SJSA1 (cell line): ENCODE measurements around the gene KDM2B. TPM values are rescaled to one million over a fixed set of nuclear protein-coding genes. Genes with fewer than 3 reads are reported as not detected.

Experiments used
- DNase-seq, 2 experiments: peaks; one replicate each; pipeline ENCODE4 v3.0.0-alpha.2; 2015 to 2020; ENCODE audit warnings: low spot score in 2 of 2, low read depth in 1 of 2
- H3K27ac ChIP-seq: fragments of 250-450 bp; sonication (Bioruptor Pico); 2 replicates; pipeline ENCODE4 v1.5.1; 2020; ENCODE audit warnings: mild to moderate bottlenecking, moderate library complexity
- H3K27me3 ChIP-seq: fragments of 250-450 bp; sonication (Bioruptor Pico); replicated peaks from 2 replicates; pipeline ENCODE4 v1.5.1; 2020; ENCODE audit warnings: mild to moderate bottlenecking, moderate library complexity
- H3K36me3 ChIP-seq: fragments of 250-450 bp; sonication (Bioruptor Pico); 2 replicates; pipeline ENCODE4 v1.5.1; 2020; ENCODE audit warnings: mild to moderate bottlenecking
- H3K4me1 ChIP-seq: fragments of 250-450 bp; sonication (Bioruptor Pico); replicated peaks from 2 replicates; pipeline ENCODE4 v1.6.1; 2021; ENCODE audit warnings: mild to moderate bottlenecking
- H3K4me3 ChIP-seq: fragments of 250-450 bp; sonication (Bioruptor Pico); 2 replicates; pipeline ENCODE4 v1.5.1; 2020; ENCODE audit warnings: mild to moderate bottlenecking
- H3K9me3 ChIP-seq: fragments of 250-450 bp; sonication (Bioruptor Pico); replicated peaks from 2 replicates; pipeline ENCODE4 v1.5.1; 2020; ENCODE audit warnings: mild to moderate bottlenecking
- total RNA-seq: library from RNA; depleted of rRNA; stranded (reverse); fragments of >200 nt; shearing (Covaris generic); gene quantifications from 2 replicates; pipeline ENCODE4 v1.2.3, GENCODE V29; 2014

The KDM2B gene
- total RNA-seq, 1 experiment from 2014 or later, result 22.0 TPM

DNA sequence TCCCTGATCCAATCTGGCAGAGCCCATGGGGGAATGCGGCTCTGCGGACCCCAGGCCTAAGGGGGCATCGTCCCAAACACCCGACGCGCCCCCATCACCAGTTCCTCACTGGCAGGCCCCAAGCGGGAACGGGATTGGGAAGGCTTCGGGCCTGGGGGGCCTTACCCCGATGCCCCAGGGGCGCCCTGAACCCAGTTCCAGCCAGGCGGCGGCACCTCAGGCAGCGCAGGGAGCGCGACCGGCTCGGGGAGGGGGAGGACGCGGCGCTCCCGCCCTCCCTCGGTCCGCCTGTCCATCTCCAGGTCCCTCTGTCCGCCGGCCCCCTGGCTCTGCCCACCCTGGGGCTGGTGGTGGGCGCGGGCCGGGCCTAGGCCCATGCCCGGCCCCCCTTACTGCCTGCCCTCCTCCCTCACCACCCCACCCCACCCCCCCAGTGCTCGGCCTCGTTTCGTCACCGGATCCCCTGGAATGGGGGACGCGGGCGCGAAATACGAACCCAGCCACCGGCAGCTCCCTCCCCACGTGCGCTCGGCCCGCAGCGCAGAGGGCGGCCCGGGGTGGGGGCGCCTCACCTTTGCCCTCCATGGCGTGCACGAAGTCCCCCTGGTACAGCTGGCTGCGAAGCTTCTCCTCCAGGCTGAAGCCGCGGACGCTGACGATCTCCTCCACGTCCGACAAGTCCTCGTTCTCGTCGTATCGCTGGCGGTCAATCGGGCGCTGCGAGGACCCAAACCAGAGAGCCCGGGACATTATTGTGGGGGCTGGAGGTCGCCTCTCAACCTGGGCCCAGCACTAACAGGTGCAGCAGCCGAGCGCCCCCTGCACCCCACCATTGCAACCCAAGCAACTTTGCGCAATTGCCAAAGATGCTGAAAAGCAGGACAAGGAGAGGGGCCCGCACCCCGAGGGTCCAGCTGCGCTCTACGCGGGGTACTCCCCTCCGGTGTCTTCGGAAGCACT, 2.3 kb downstream of the KDM2B start:
- H3K36me3 ChIP-seq, result peaks cover 26% of the 10 kb centered on the region
- no peak for DNase-seq
- H3K27ac ChIP-seq, result peak overlapping the region; percentile 90
- peak overlapping the region; percentile 49 for H3K4me3 ChIP-seq
- H3K27me3 ChIP-seq, result no peaks in the 10 kb centered on the region
- no peaks in the 10 kb centered on the region for H3K9me3 ChIP-seq
- peaks cover 60% of the 10 kb centered on the region for H3K4me1 ChIP-seq

DNA sequence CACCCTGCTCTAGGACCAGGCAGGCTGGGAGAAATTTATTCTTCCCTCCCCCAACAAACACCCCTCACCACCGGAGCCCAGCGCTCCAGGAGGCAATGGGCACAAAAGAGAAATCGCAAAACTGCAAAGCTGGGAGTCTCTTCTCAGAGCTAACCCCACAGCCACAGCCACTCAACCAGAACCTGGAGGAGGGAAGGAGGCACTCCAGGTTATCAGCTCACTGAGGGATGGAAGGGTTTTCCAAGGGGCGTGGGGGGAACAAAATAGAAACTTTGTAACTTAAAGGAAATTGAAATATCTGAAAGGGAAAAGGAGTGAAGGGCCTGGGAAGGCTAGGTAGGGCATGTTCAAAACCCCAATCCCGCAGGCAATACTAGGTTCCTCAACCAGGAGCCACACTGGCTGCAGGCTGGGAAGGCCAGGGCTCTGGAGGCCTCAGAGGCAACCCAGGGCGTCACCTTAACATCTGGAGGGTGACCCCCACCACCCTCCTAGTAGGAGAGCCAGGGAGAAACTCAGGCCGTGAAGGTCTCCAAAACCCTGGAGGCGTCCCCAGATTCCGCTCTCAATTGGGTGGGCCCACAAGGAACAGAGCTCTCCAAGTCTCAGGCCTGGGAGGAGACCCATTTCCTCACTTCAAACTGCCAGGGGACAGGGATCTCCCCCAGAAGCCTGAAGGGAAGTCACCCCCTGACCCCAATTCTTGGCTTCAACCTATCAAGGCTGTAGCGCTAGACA, 3.2 kb downstream of the KDM2B start:
- 0 out of 2 replicates have a peak overlapping the region, but pooled peaks have one; percentile 2 for H3K4me3 ChIP-seq

DNA sequence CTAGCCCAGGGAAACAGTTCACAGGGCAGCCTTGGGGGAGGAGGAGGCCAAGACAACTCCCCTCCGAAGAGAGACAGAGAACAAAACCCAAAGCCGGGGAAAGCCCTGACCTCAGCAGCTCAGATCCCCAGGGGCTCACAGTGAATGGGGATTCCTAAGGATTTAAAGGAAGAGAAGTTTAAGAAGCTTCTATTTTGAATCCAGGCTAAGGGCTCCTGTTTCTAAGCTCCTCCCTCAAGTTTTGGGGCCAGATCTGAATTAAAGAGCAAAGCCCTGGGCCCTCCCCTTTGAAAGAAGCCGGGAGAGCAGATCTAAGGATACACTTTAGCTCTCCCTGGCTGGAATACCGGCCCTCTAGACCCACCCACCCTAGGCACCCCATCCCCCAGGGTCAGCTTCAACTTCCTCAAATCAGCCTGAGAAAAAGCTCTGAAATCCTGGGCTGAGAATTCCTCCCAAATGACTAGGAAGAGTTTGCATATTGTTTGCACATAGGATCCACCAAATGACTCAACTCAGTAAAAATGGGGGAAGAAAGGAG, 3.9 kb downstream of the KDM2B start:
- Histone ChIP-seq H3K27ac (peak overlapping the region; percentile 90), H3K4me3 (no peak overlapping the region)
- peak; percentile 83 to 86 for DNase-seq

More for the DNA sequence above, 3.2 kb downstream of the KDM2B start:
- H3K27me3 ChIP-seq, result no peaks in the 10 kb centered on the region
- DNase-seq, result no peak
- H3K4me1 ChIP-seq, result peaks cover 54% of the 10 kb centered on the region
- H3K9me3 ChIP-seq, result no peaks in the 10 kb centered on the region
- peak overlapping the region; percentile 90 for H3K27ac ChIP-seq
- peaks cover 26% of the 10 kb centered on the region for H3K36me3 ChIP-seq

DNA sequence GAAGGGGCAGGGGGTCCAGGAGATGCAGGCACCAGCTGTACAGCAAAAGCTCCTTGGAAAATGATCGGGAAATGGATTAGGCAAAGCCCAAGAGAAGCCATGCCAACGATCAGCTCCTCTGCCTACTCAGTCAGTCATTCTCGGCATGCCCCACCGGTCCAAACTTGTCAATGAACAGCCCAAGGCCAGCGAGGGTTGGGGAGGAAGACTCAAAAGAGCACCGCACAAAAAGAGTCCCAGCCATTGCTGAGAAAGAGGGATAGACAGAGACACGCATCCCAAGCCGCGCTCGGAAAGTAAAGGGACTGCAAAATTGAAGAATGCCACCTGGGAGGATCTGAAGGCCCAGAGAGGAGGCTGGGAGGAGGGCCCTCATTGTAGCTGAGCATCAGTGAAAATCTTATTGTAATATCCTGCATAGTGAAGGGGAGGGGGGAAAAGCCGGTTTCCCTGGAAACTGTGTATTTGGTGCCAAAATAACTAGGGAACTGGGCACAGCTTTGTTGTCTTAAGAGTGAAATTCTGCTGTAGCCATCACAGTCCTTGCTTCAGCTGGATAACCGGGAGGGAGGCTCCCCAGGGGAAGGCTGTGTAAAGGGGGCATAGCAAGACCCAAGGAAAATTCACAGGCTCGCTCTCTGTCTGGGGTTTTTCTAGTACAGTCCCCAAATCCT, 4.7 kb downstream of the KDM2B start:
- Histone ChIP-seq H3K4me3 (no peak overlapping the region), H3K27me3 (no peaks in the 10 kb centered on the region), H3K9me3 (no peaks in the 10 kb centered on the region), H3K27ac (peak overlapping the region; percentile 90), H3K4me1 (peaks cover 40% of the 10 kb centered on the region), H3K36me3 (peaks cover 32% of the 10 kb centered on the region)
- peak in 1 of 2 experiments; percentile 12 for DNase-seq

More for the DNA sequence above, 3.9 kb downstream of the KDM2B start:
- peaks cover 26% of the 10 kb centered on the region for H3K36me3 ChIP-seq
- no peaks in the 10 kb centered on the region for H3K9me3 ChIP-seq
- H3K4me1 ChIP-seq, result peaks cover 48% of the 10 kb centered on the region
- no peaks in the 10 kb centered on the region for H3K27me3 ChIP-seq

DNA sequence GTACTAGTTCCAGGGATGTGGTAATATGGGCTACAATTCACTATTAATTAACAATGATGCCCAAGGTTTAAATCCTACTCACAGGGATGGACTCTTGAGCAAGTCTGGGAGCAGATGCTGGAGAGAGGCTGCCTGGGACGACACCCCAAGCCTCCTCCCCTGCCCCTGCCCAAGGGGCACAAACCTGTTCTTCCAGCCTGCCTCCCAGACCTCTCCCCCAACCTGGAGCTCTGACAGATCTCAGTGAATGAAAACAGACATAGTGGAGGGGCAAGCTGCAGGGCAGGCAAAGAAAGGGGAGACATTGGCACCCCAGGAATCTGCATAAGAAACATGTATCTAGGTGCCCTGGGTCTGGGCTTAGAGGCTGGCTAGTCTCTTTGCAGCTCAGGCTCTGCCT, 5.8 kb downstream of the KDM2B start:
- Histone ChIP-seq H3K9me3 (no peaks in the 10 kb centered on the region), H3K27me3 (no peaks in the 10 kb centered on the region), H3K4me1 (peaks cover 33% of the 10 kb centered on the region), H3K27ac (no peak overlapping the region), H3K4me3 (no peak overlapping the region), H3K36me3 (peaks cover 39% of the 10 kb centered on the region)
- no peak for DNase-seq

DNA sequence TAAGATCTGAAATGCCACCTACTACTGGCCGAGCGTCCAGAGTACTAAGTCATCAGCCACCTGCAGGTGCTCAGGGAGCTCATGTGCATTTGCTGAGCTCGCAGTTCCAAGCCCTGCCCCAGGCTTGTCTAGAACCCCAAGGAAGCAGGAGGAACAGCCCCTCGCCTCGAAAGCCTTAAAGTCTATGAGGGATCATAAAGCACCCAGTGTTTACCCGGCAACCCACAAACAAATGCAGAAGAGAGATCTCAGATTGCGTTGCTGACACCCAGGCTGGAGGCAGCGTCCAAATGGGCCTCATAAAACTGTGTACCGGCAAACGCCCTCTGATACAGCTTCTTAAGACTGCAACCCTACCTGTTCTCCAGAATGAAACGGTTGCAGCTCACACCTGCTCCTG, 6.8 kb downstream of the KDM2B start:
- Histone ChIP-seq H3K4me1 (peaks cover 31% of the 10 kb centered on the region), H3K36me3 (peaks cover 39% of the 10 kb centered on the region), H3K9me3 (no peaks in the 10 kb centered on the region), H3K27me3 (no peaks in the 10 kb centered on the region), H3K4me3 (no peak overlapping the region), H3K27ac (no peak overlapping the region)
- no peak for DNase-seq

DNA sequence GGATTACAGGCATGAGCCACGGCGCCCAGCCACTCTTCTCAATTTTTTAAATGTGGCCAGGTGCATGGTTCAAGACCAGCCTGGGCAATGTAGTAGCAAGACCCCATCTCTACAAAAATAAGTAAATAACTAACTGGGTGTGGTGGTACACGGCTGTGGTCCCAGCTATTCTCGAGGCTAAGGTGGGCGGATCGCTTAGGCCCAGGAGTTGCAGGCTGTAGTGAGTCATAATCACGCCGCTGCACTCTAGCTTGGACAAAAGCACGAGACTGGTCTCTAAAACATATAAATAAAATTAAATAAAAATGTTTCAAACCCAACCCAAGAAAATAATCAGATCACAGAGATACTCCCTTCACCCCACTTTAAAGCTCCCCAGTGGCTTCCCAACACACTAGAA, 8.9 kb downstream of the KDM2B start:
- Histone ChIP-seq H3K4me1 (peaks cover 11% of the 10 kb centered on the region), H3K9me3 (no peaks in the 10 kb centered on the region), H3K36me3 (peaks cover 39% of the 10 kb centered on the region), H3K27me3 (no peaks in the 10 kb centered on the region), H3K4me3 (no peak overlapping the region), H3K27ac (no peak overlapping the region)
- no peak for DNase-seq

DNA sequence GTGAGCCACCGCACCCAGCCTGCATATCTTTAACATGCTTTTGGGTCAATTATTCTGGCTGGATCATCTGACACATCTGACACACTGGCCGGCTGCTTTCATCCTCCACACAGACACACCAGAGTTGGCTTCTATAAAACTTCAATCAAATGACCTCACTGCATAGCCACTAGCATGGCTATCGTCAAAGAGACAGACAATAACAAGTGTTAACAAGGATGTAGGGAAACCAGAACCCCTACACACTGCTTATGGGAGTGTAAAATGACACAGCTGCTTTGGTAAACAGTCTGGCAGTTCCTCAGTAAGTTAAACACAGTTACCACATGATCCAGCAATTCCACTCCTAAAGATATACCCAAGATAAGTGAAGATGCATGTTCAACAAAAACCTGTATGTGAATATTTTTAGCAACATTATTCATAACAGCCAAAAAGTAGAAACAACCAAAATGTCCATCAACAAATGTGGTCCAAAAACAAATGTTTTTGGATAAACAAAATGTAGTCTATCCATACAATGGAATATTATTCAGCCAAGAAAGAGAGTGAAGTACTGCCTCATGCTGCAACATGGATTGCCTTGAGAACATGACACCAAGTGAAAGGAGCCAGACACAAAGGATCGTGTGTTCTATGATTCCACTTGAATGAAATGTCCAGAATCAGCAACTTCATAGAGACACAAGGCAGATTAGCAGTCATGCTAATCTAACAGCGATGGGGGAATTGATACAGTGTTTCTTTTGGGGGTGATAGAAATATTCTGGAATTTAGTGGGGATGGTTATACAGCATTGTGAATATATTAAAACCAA, 10.1 kb downstream of the KDM2B start:
- Histone ChIP-seq H3K9me3 (no peaks in the 10 kb centered on the region), H3K36me3 (peaks cover 31% of the 10 kb centered on the region), H3K4me3 (no peak overlapping the region), H3K27me3 (no peaks in the 10 kb centered on the region), H3K27ac (no peak overlapping the region), H3K4me1 (no peaks in the 10 kb centered on the region; the same call in 1 of the 2 replicates)
- no peak for DNase-seq

DNA sequence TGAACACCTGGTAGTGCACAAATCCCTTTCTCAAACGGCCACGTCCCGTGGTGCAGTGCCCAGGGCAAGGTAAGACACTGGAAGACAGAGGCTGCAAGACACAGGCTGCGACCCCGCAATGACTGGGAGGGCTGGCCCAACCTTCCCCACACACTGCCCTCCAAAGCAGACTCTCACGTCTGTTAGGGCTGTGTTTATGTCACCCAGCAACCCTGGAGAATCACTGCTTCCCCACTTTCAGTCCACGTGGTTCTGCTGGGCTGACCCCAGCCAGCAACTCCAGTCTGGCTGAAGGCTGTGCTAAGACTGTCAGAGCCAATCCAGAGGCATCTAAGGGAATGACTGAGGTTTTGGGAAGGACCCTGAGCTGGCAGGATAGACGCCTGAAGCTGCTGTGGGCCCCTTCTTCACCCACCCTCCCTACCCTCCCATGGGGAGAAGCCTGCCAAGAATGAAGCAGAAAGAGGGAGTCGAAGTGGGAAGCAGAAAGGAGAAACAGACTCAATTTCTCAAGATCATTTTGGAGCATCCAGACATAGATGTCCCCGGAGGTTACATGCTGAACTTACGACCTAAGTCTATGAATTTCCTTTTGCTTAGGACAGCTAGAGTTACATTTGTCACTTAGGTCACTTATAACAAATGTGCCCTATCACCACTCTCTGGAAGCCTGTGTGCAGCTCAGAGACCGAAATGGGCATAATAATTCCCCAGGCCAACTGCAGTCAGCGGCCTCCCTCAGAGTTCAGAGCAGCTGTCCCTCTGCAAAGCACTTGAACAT, 11.7 kb downstream of the KDM2B start:
- Histone ChIP-seq H3K36me3 (peaks cover 16% of the 10 kb centered on the region), H3K9me3 (no peaks in the 10 kb centered on the region), H3K4me1 (no peaks in the 10 kb centered on the region), H3K4me3 (no peak overlapping the region), H3K27ac (no peak overlapping the region), H3K27me3 (no peaks in the 10 kb centered on the region)
- no peak for DNase-seq

DNA sequence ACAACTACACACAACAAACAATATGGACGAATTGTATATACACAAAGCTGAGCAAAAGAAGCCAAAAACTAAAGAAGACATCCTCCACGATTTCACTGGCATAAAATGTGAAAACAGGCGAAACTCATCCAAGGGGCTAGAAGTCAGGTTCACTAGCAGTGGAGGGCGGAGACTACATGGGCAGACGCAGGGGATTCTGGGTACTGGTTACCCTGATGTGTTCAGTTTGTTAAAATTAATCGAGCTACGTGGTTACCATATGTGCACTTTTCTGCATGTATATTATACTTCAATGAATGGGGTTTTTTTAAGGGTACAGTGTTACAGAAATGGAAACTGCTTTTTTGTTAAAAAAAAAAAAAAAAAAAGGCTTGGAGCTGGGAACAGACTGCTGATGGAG, 12.3 kb downstream of the KDM2B start:
- H3K9me3 ChIP-seq, result no peaks in the 10 kb centered on the region
- H3K27ac ChIP-seq, result no peak overlapping the region
- DNase-seq, result no peak
- H3K4me1 ChIP-seq, result no peaks in the 10 kb centered on the region
- no peak overlapping the region for H3K4me3 ChIP-seq
- peaks cover 13% of the 10 kb centered on the region; the same call in 1 of the 2 replicates for H3K36me3 ChIP-seq
- H3K27me3 ChIP-seq, result no peaks in the 10 kb centered on the region

DNA sequence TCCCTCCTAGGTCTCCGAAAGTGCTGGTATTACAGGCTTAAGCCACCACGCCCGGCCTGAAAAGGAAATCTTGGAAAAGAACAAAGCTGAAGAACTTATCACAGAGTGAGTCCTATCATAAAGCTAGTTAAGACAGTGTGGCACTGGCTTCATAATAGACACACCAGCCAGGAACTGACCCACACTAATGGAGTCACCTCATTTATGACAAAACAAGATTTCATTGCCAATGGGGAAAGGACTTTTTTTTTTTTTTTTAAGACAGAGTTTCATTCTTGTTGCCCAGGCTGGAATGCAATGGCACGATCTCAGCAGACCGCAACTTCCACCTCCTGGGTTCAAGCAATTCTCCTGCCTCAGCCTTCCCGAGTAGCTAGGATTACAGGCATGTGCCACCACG, 15.7 kb downstream of the KDM2B start:
- no peak overlapping the region for H3K4me3 ChIP-seq
- DNase-seq, result no peak
- no peaks in the 10 kb centered on the region for H3K27me3 ChIP-seq
- no peaks in the 10 kb centered on the region for H3K9me3 ChIP-seq
- H3K4me1 ChIP-seq, result no peaks in the 10 kb centered on the region
- no peak overlapping the region for H3K27ac ChIP-seq
- peaks cover 3% of the 10 kb centered on the region; the same call in 1 of the 2 replicates for H3K36me3 ChIP-seq

DNA sequence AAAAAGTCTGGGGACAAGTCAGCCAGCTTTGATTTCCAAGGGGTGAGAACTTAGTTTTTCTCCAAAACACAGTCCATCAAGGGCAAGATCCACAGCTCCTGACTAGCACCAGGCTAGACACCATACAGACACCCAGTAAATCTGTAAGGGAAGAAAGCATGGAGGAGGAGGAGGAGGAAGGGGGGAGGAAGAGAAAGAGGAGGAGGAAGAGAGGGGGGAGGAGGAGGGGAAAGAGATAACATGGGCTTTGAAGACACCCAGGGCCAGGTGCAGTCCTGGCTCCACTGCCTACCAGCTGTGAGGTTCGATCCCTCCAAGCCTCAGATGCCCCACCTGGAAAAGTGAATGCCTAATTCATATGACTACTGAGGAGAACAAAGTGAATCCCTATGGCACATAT, 18.3 kb downstream of the KDM2B start:
- Histone ChIP-seq H3K4me1 (no peaks in the 10 kb centered on the region), H3K36me3 (peaks cover 3% of the 10 kb centered on the region; the same call in 1 of the 2 replicates), H3K9me3 (no peaks in the 10 kb centered on the region), H3K27ac (no peak overlapping the region), H3K27me3 (no peaks in the 10 kb centered on the region), H3K4me3 (no peak overlapping the region)
- no peak for DNase-seq
